Fibroblast of skin of left quadriceps (primary cell): ENCODE data around the gene USP3.
"Not testable (repeated sequence)": the region's sequence is repeated elsewhere in the genome, so short reads cannot be mapped to it uniquely, and the experiment has no call there.

ENCODE experiments used
- DNase-seq, 2 experiments: peaks; one replicate each; pipeline ENCODE4 v3.0.0-alpha.2; 2013; ENCODE audit warnings: low read depth in 2 of 2

The USP3 gene

GRCh38 chr15:63476229-63476632, 28.2 kb upstream of the USP3 start:
- peak; percentile 91 to 92 for DNase-seq

GRCh38 chr15:63478243-63478642, 26.1 kb upstream of the USP3 start:
- DNase-seq, result no peak

DNA sequence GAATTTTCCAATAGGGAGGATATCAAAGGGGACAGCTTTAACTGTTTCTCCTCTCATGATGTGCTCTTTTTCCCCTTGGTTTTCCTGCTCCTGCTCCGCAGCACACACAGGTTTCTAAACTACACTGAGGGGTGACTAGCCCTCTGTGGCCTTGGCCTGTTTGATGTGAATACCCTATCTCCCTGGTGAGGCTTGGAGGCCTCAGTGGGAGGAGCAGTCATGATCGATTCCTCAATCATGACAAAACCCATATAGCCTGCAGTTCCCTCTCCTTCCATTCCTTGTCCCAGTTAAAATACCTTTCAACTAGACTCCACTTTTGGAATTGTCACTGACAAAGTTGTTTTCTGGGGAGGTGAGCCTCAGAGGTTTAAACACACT, 24.0 kb upstream of the USP3 start:
- DNase-seq, result no peak

DNA sequence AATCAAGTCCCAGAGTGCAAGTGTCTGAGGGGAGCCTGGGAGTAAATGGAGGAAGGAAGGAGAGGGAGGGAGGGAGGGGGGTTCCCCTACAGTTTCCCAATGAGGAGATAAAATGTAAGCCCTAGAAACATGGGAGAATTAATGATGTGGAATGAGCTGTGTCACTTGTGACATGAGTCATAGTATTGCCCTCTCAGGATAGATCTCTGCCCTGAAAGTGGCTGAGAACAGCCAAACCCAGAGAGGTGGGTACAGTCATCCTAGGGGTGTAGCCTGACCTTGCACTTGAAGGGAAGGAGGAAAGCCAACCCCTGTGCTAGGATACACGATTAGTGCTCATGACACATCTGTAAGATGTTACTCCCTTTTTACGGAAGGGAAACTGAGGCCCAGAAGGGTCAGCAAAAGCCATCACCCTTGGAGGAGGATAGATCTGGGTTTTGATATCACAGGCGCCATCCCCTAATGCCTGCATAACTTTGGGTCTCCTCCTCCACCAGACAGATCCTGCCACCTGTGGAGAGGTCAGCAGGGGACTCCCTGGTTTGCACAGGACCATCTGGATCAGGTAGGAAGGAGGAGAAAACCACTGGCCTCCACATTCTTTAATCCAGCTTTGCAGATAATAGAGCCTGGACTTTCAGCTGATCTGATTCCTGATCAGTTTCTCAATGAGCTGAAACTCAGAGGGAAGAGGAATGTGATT, 23.1 kb upstream of the USP3 start:
- no peak for DNase-seq

DNA sequence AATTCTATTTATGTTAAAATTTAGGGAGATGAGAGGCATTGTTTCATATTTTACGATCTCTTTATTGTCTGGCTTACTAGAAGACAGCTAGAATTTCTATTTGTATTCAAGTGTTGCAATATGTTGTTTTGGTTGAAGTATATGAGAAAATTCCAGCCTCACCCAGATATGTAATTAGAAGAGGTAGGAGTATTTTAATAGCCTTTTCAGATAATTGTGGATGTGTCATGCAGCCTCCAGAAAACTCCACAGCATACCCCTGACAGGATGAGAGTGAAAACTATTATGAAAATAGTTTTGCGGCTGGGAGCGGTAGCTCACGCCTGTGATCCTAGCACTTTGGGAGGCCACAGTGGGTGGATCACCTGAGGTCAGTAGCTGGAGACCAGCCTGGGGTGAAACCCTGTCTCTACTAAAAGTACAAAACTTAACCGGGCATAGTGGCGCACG, 21.5 kb upstream of the USP3 start:
- DNase-seq, result no peak

DNA sequence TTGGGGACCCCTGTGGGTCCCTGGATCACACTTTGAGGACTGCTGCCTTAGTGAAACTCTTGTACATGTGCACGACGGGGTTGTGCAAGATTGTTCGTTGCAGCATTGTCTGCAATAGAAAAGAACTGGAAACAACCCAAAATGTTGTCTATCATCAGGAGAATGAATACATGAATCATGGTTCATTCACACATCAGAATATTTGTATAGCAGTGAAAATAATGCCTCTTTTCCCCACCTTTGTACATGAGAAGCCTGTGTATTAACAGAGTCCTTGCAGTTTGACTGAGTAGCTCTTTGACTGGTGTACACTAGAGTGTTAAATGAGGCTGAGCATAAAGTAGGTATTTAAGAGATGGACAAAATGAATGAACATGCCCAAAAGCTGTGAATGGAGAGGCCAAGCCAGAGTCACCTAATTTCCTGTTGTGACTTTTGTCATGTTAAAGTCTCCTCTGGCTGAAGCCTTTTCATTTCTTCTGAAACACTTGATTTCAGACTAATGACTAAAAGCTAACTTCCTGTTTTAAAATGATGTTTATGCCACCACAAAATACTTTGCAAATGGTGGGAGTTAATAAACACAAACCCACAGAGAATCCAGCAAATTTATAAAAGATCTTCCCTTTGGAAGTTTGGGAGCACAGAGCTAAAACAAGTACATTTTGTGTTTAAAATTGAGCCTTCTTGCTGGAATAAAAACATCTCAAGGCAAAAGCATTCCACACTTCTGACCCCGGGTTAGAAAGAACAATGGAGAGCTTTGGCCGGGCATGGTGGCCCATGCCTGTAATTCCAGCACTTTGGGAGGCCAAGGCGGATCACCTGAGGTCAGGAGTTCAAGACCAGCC, 20.6 kb upstream of the USP3 start:
- DNase-seq, result no peak

- DNase-seq, result no peak
Measured at GRCh38 chr15:63484433-63485186, 19.8 kb upstream of the USP3 start.

- no peak for DNase-seq
Measured at GRCh38 chr15:63487076-63487757, 17.2 kb upstream of the USP3 start.

DNA sequence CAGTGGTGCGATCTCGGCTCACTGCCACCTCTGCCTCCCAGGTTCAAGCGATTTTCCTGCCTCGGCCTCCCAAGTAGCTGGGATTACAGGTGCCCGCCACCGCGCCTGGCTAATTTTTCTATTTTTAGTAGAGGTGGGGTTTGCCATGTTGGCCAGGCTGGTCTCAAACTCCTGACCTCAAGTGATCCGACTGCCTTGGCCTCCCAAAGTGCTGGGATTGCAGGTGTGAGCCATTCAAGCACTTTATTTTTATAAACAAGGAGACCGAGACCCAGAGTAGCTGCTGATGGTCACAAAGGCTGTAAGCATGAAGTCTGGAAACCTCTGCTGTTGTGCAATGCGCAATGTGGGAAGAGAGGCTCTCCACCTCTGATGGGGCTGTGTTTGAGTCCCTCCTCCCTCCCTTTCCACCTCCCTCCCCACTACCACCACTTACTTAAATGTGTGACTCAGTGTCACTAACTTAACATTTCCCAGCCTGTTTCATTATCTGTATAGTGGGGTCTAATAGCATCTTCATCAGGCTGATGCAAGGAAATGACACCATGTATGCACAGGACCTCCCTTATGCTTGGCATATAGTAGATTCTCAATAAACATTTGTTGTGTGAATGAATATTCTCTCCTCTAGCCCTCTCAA, 16.5 kb upstream of the USP3 start:
- not testable (repeated sequence) for DNase-seq

GRCh38 chr15:63488398-63488960, 15.9 kb upstream of the USP3 start:
- DNase-seq, result no peak

DNA sequence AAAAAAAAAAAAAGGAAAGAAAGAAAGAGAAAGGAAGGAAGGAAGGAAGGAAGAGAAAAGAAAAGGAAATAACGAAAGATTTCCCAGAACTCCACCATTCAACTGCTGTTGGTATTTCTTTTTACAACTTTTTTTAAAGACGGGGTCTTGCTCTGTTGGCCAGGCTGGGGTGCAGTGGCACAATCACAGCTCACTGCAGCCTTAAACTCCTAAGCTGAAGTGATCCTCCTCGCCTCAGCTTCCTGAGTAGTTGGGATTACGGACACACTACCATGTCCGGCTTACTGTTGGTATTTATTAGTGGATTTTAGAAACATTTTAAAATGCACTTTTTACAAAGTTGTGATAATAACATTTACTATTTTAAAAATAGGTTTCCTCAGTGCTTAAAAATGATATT, 15.0 kb upstream of the USP3 start:
- no peak for DNase-seq

DNA sequence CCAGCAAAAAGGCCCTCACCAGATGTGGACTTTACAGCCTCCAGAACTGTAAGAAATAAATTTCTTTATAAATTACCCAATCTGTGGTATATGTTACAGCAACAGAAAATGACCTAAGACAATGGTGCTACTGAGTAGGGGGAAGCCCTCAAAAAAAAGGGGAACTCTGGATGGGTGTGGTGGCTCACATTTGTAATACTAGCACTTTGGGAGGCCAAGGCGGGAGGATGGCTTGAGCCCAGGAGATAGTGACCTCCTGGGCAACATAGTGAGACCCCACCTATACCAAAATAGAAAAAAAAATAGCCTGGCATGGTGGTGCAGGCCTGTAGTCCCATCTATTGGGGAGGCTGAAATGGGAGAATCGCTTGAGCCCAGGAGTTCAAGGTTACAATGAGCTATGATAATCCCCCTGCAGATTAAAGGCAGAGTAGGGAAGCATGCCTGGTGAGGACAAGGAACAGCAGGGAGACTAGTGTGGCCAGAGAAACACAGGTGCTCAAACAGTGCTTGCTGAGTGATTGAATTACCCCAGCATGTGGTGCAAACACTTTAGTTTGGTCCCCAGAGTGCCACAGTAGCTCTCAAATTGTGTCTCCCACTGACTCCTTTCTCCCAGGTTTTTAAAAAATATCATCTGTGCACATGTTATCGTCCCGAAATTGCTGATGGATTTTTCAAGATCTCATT, 13.9 kb upstream of the USP3 start:
- DNase-seq, result no peak

DNA sequence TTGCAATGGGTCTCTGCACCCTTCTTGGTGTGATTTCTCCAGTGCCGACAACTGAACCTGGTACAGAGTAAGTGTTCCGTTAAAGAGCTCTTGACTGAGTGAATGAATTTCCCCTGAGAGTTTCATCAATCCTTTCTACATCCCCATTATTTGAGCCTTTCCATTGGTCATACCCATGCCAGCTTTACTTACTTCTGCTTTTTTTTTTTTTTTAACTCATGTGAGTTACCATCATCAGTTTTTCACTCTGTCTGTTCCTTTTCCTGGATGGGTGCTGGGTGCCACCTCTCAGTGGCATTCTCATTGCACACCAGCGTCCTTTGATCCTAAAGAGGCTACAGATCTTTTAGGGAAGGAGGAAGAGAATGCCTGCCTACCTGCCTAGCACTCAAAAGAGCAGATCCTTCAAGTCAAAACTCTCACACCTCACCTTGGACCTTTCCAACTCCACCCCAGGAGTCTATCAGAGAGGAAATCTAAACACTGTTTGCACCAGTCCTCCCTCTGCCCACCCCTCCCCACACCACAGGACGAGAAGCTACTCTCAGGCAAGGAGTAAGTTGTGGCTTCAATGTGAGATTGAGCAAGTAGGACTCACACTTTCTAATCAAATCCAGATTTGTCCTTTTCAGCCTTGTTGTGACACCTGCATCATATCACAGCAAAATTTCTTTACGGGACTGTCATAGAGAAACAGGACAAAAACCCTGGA, 13.1 kb upstream of the USP3 start:
- no peak for DNase-seq

GRCh38 chr15:63491979-63492378, 12.4 kb upstream of the USP3 start:
- no peak for DNase-seq

- no peak for DNase-seq
Measured at GRCh38 chr15:63492541-63493077, 11.8 kb upstream of the USP3 start.

DNA sequence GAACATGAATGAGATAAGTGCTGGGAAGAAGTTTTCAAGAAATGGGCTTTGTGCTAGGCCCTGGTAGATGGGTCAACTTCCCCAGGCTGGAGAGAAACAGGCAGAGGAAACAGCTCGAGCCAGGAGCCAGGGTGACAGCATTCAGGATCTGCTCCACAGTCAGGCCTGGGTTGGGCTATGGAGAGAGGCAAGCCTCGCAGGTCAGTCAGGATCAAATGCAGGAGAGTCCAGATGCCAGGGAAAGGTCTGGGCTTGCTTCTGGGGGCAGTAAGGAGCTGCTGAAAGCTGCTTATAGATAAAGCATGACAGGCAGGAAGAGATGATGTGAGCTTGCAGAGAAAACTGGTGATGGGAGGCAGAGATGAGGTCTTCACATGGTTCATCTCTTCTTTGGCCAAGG, 11.0 kb upstream of the USP3 start:
- no peak for DNase-seq

DNA sequence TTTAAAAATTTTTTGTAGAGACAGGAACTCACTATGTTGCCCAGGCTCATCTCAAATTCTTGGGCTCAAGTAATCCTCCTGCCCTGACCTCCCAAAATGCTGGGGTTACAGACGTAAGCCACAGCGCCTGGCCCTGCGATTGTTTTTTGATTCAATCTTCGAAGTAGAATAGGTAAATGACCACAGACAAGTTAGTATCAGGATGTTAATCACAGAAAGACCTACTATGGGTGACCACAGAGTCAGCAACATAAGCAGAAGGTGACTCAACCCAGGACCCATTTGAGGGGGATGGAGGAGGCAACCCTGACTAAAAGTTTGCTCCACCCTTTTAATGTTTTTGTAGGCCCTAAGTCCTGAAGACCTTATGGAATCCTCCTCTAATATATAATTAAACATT, 10.0 kb upstream of the USP3 start:
- no peak for DNase-seq

DNA sequence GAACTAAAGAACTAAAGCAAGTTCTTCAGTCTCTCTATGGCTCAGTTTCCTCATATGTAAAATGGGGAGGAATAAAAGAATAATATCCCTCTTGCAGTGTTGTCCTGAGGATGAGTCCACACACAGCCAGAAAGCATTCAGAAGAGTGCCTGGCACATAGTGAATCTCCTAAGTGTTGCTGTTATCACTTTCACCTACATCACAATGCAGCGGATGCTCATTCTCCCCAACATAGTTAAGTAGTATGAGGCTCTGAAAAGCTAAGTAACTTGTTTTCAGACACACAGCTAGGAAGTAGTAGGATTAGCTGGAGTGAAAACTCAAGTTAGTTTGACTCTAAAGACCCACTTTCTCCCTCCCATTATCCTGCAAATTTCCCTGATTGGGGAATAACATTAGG, 9.1 kb upstream of the USP3 start:
- DNase-seq, result no peak

- no peak for DNase-seq
Measured at GRCh38 chr15:63495780-63496488, 8.5 kb upstream of the USP3 start.
